H9 (cell line): ENCODE data around the gene ARL8A. TPM values are rescaled to one million over a fixed set of nuclear protein-coding genes. Genes with fewer than 3 reads are reported as not detected.

Source experiments
- DNase-seq: peaks from one replicate; pipeline ENCODE4 v3.0.0-alpha.2; 2017
- H2AFZ ChIP-seq: one replicate; pipeline ENCODE4 v1.6.1; 2013; ENCODE audit warnings: mild to moderate bottlenecking, low read length, control low read depth, moderate library complexity
- H2AK5ac ChIP-seq: 2 replicates; pipeline ENCODE4 v1.6.1; 2013; ENCODE audit warnings: low read length, control low read depth, mixed read lengths; ENCODE audit not compliant: insufficient read length
- H2BK120ac ChIP-seq: one replicate; pipeline ENCODE4 v1.6.1; 2013; ENCODE audit warnings: low read depth, mild to moderate bottlenecking, low read length, control low read depth, inconsistent platforms; ENCODE audit not compliant: poor library complexity, severe bottlenecking
- H2BK12ac ChIP-seq: 2 replicates; pipeline ENCODE4 v1.6.1; 2013; ENCODE audit warnings: low read length, control low read depth, mixed read lengths, low read depth; ENCODE audit not compliant: insufficient read length
- H2BK15ac ChIP-seq: 2 replicates; pipeline ENCODE4 v1.6.1; 2013; ENCODE audit warnings: low read depth, low read length, control low read depth
- H2BK20ac ChIP-seq: one replicate; pipeline ENCODE4 v1.6.1; 2013; ENCODE audit warnings: low read depth, mild to moderate bottlenecking, low read length, control low read depth, inconsistent platforms; ENCODE audit not compliant: poor library complexity, severe bottlenecking
- H2BK5ac ChIP-seq: 2 replicates; pipeline ENCODE4 v1.6.1; 2013; ENCODE audit warnings: low read length, control low read depth, mixed read lengths; ENCODE audit not compliant: insufficient read length
- H3K14ac ChIP-seq: 2 replicates; pipeline ENCODE4 v1.6.1; 2013; ENCODE audit warnings: low read length, control low read depth; ENCODE audit not compliant: insufficient read depth
- H3K18ac ChIP-seq: 2 replicates; pipeline ENCODE4 v1.6.1; 2013; ENCODE audit warnings: low read depth, mild to moderate bottlenecking, mixed read lengths, low read length, control low read depth; ENCODE audit not compliant: insufficient read length
- H3K23ac ChIP-seq: 2 replicates; pipeline ENCODE4 v1.6.1; 2013; ENCODE audit warnings: low read length, control low read depth, mixed read lengths, low read depth; ENCODE audit not compliant: insufficient read length
- H3K23me2 ChIP-seq: 2 replicates; pipeline ENCODE4 v1.6.1; 2013; ENCODE audit warnings: low read depth, mild to moderate bottlenecking, mixed read lengths, low read length, control low read depth; ENCODE audit not compliant: insufficient read length, poor library complexity, severe bottlenecking
- H3K27ac ChIP-seq: 2 replicates; pipeline ENCODE4 v1.5.1; 2013; ENCODE audit warnings: low read length, control low read depth, mixed read lengths, low read depth; ENCODE audit not compliant: insufficient read length
- H3K27me3 ChIP-seq: 2 replicates; pipeline ENCODE4 v1.6.1; 2013; ENCODE audit warnings: low read length, control low read depth, inconsistent platforms; ENCODE audit not compliant: insufficient read depth
- H3K4ac ChIP-seq: 2 replicates; pipeline ENCODE4 v1.6.1; 2013; ENCODE audit warnings: low read depth, mild to moderate bottlenecking, control low read depth, inconsistent platforms, low read length, moderate library complexity
- H3K4me1 ChIP-seq: 2 replicates; pipeline ENCODE4 v1.6.1; 2013; ENCODE audit warnings: low read length, control low read depth, inconsistent platforms; ENCODE audit not compliant: insufficient read depth
- H3K4me2 ChIP-seq: 2 replicates; pipeline ENCODE4 v1.6.1; 2013; ENCODE audit warnings: low read length, control low read depth, mixed read lengths; ENCODE audit not compliant: insufficient read length, insufficient read depth
- H3K56ac ChIP-seq: 2 replicates; pipeline ENCODE4 v1.6.1; 2013; ENCODE audit warnings: low read depth, mild to moderate bottlenecking, mixed read lengths, low read length, control low read depth; ENCODE audit not compliant: insufficient read length
- H3K79me1 ChIP-seq: 2 replicates; pipeline ENCODE4 v1.6.1; 2013; ENCODE audit warnings: low read depth, mild to moderate bottlenecking, moderate library complexity, low read length, control low read depth, inconsistent platforms; ENCODE audit not compliant: insufficient read depth, poor library complexity, severe bottlenecking
- H3K79me2 ChIP-seq: 2 replicates; pipeline ENCODE4 v1.6.1; 2013; ENCODE audit warnings: low read length, control low read depth, inconsistent platforms; ENCODE audit not compliant: insufficient read depth
- H3K9ac ChIP-seq: 2 replicates; pipeline ENCODE4 v1.6.1; 2013; ENCODE audit warnings: low read length, control low read depth, mixed read lengths; ENCODE audit not compliant: insufficient read length; ENCODE audit errors: extremely low read depth
- H3K9me3 ChIP-seq: one replicate; pipeline ENCODE4 v1.6.1; 2013; ENCODE audit warnings: low read depth, low read length, inconsistent platforms; ENCODE audit not compliant: control insufficient read depth
- H3T11ph ChIP-seq: one replicate; pipeline ENCODE4 v1.6.1; 2013; ENCODE audit warnings: mild to moderate bottlenecking, low read length, control low read depth, inconsistent platforms
- H4K20me1 ChIP-seq: one replicate; pipeline ENCODE4 v1.6.1; 2013; ENCODE audit not compliant: control insufficient read depth, insufficient read length, insufficient read depth
- H4K5ac ChIP-seq: 2 replicates; pipeline ENCODE4 v1.6.1; 2013; ENCODE audit warnings: low read depth, mild to moderate bottlenecking, mixed read lengths, low read length, control low read depth; ENCODE audit not compliant: insufficient read length
- H4K8ac ChIP-seq: replicated peaks from 2 replicates; pipeline ENCODE4 v1.6.1; 2013; ENCODE audit warnings: low read length, control low read depth, mixed read lengths, low read depth; ENCODE audit not compliant: insufficient read length
- H4K91ac ChIP-seq: 2 replicates; pipeline ENCODE4 v1.6.1; 2013; ENCODE audit warnings: low read depth, mild to moderate bottlenecking, moderate library complexity, mixed read lengths, low read length, control low read depth; ENCODE audit not compliant: insufficient read length
- H3K27ac Mint-ChIP-seq, 3 experiments: 2 replicates in 2 of 3; 3 replicates in 1 of 3; pipeline ENCODE4 v1.8.0; 2020 to 2021; ENCODE audit warnings: mixed read lengths in 3 of 3, mild to moderate bottlenecking in 1 of 3, moderate library complexity in 1 of 3
- H3K27me3 Mint-ChIP-seq: 2 replicates; pipeline ENCODE4 v1.8.0; 2021; ENCODE audit warnings: low read depth, mild to moderate bottlenecking, moderate library complexity, mixed read lengths
- H3K36me3 Mint-ChIP-seq, 3 experiments: 2 replicates in 2 of 3; 3 replicates in 1 of 3; pipeline ENCODE4 v1.8.0; 2020 to 2021; ENCODE audit warnings: low read depth in 3 of 3, mixed read lengths in 3 of 3; ENCODE audit not compliant: insufficient read depth in 1 of 3
- H3K4me1 Mint-ChIP-seq, 2 experiments: 2 replicates each; pipeline ENCODE4 v1.8.0; 2020; ENCODE audit warnings: mixed read lengths in 2 of 2
- H3K4me3 Mint-ChIP-seq, 2 experiments: 2 replicates in 1 of 2; 3 replicates in 1 of 2; pipeline ENCODE4 v1.8.0; 2020 to 2021; ENCODE audit warnings: mild to moderate bottlenecking in 2 of 2, mixed read lengths in 2 of 2, moderate library complexity in 1 of 2
- H3K9me3 Mint-ChIP-seq, 2 experiments: 2 replicates in 1 of 2; 3 replicates in 1 of 2; pipeline ENCODE4 v1.8.0; 2020; ENCODE audit warnings: mild to moderate bottlenecking in 2 of 2, mixed read lengths in 2 of 2, moderate library complexity in 1 of 2
- CTCF ChIP-seq: fragments of 200-600 bp; sonication (generic); conservative IDR thresholded peaks from 3 replicates; pipeline ENCODE4 v1.8.0; 2021; ENCODE audit warnings: antibody characterized with exemption, mild to moderate bottlenecking
- WGBS: extraction: QIAGEN DNeasy Blood & Tissue Kit; methylation state at CpG from one replicate; pipeline ENCODE4 v1.1.7; 2013; ENCODE audit warnings: missing lambda C conversion rate, low lambda C conversion rate, mixed read lengths; ENCODE audit not compliant: insufficient read length; ENCODE audit errors: extremely low coverage; 5-methylcytosine and 5-hydroxymethylcytosine counted together
- total RNA-seq: library from RNA; stranded (reverse); gene quantifications from 2 replicates; pipeline ENCODE4 v1.2.1, GENCODE V29; 2021

ARL8A gene
- total RNA-seq, 1 experiment from 2014 or later, result 67.2 TPM

- H4K91ac ChIP-seq, result no peak overlapping the region
- H3K18ac ChIP-seq, result no peak overlapping the region
- H2AK5ac ChIP-seq, result no peak overlapping the region
- TF ChIP-seq CTCF, result no peak
- H3K9me3 Mint-ChIP-seq, result no peaks in the 10 kb centered on the region
- H2AFZ ChIP-seq, result no peak overlapping the region
- WGBS, result no CpG with 5 or more reads among the region's 6 CpGs
- H3K27me3 ChIP-seq, result no peaks in the 10 kb centered on the region
- H3K4ac ChIP-seq, result no peak overlapping the region
- H3K27me3 Mint-ChIP-seq, result peaks cover 2% of the 10 kb centered on the region; the same call in 1 of the 2 replicates
- no peak overlapping the region for H3K4me2 ChIP-seq
- H3K79me1 ChIP-seq, result no peaks in the 10 kb centered on the region
- H3K9me3 ChIP-seq, result no peaks in the 10 kb centered on the region
- no peak overlapping the region for H3K9ac ChIP-seq
- no peaks in the 10 kb centered on the region for H3K4me1 ChIP-seq
- DNase-seq, result no peak
- no peak overlapping the region for H2BK120ac ChIP-seq
- H4K5ac ChIP-seq, result no peak overlapping the region
- no peak overlapping the region for H2BK15ac ChIP-seq
- no peak overlapping the region for H3K23ac ChIP-seq
- H3K27ac Mint-ChIP-seq, result no peak overlapping the region
- H3K4me3 Mint-ChIP-seq, result no peak overlapping the region
- no peak overlapping the region for H3K14ac ChIP-seq
- no peak overlapping the region for H2BK5ac ChIP-seq
- no peak overlapping the region for H2BK20ac ChIP-seq
- H3K4me1 Mint-ChIP-seq, result peaks cover 6 to 25% of the 10 kb centered on the region in 2 experiments
- no peak overlapping the region for H3K27ac ChIP-seq
- H4K8ac ChIP-seq, result no peak overlapping the region
- no peak overlapping the region for H3T11ph ChIP-seq
- H3K36me3 Mint-ChIP-seq, result no peaks in the 10 kb centered on the region
- H3K56ac ChIP-seq, result no peak overlapping the region
- H4K20me1 ChIP-seq, result no peaks in the 10 kb centered on the region
- no peak overlapping the region for H2BK12ac ChIP-seq
- H3K79me2 ChIP-seq, result no peaks in the 10 kb centered on the region
- no peaks in the 10 kb centered on the region for H3K23me2 ChIP-seq
These were observed 26.2 kb upstream of the ARL8A start for GRCh38 chr1:202170726-202171125.
